H1 (cell line): ENCODE measurements around the gene CACNA2D1. TPM values are rescaled to one million over a fixed set of nuclear protein-coding genes. Genes with fewer than 3 reads are reported as not detected.

Source experiments
- CTCF ChIA-PET: fragments of 300-600 bp; sonication (Branson Sonifier 250); formaldehyde crosslinking; loops from one replicate; lab custom pipeline; 2021; ENCODE audit not compliant: partially characterized antibody; lab: Charles Lee
- POLR2A ChIA-PET: fragments of 300-600 bp; sonication (Branson Sonifier 250); formaldehyde crosslinking; loops from one replicate; lab custom pipeline; 2021; ENCODE audit warnings: inconsistent platforms; ENCODE audit not compliant: partially characterized antibody; lab: Charles Lee
- DNase-seq, 2 experiments: peaks; one replicate each; pipeline versions ENCODE4 v3.0.0 to v3.0.0-alpha.2; 2010 to 2022; ENCODE audit warnings: low spot score in 2 of 2, low read depth in 1 of 2, mixed read lengths in 1 of 2
- FAIRE-seq: peaks from 2 replicates; lab custom pipeline; 2011; peaks lifted over from hg19 to GRCh38; lab: Jason Lieb, UNC
- H2AFZ ChIP-seq: 2 replicates; pipeline ENCODE4 v1.8.1; 2012; ENCODE audit warnings: low read length, inconsistent platforms
- H2AK5ac ChIP-seq: 2 replicates; pipeline ENCODE4 v1.6.1; 2013; ENCODE audit warnings: low read depth, low read length
- H2BK120ac ChIP-seq: replicated peaks from 2 replicates; pipeline ENCODE3; 2013; ENCODE audit warnings: low read depth, low read length, inconsistent platforms
- H2BK12ac ChIP-seq: 2 replicates; pipeline ENCODE4 v1.6.1; 2013; ENCODE audit warnings: low read depth, low read length
- H2BK15ac ChIP-seq: 2 replicates; pipeline ENCODE4 v1.6.1; 2013; ENCODE audit warnings: low read length
- H2BK20ac ChIP-seq: 2 replicates; pipeline ENCODE4 v1.6.1; 2013; ENCODE audit warnings: low read length
- H2BK5ac ChIP-seq: 2 replicates; pipeline ENCODE4 v1.6.1; 2013; ENCODE audit warnings: low read depth, low read length
- H3K14ac ChIP-seq: 2 replicates; pipeline ENCODE4 v1.6.1; 2013; ENCODE audit warnings: inconsistent platforms; ENCODE audit not compliant: insufficient read length
- H3K18ac ChIP-seq: 2 replicates; pipeline ENCODE4 v1.6.1; 2013; ENCODE audit warnings: low read length; ENCODE audit errors: extremely low read depth
- H3K23ac ChIP-seq: 2 replicates; pipeline ENCODE4 v1.6.1; 2013; ENCODE audit warnings: inconsistent platforms; ENCODE audit not compliant: insufficient read length
- H3K23me2 ChIP-seq: 2 replicates; pipeline ENCODE4 v1.6.1; 2013; ENCODE audit warnings: low read depth, low read length
- H3K27ac ChIP-seq: 2 replicates; pipeline ENCODE4 v1.6.1; 2011; ENCODE audit warnings: low read depth, low read length, inconsistent platforms
- H3K27me3 ChIP-seq, 4 experiments: replicated peaks in 1 of 4; 1 replicate in 1 of 4; 2 replicates in 3 of 4; pipeline versions ENCODE4 v1.6.1 to v1.8.1; 2011 to 2013; ENCODE audit warnings: low read length in 3 of 4, mild to moderate bottlenecking in 3 of 4, inconsistent platforms in 2 of 4, mixed read lengths in 2 of 4, moderate library complexity in 1 of 4; ENCODE audit not compliant: control insufficient read depth in 3 of 4, insufficient read depth in 3 of 4; ENCODE audit errors: extremely low read depth in 1 of 4
- H3K36me3 ChIP-seq, 4 experiments: 2 replicates each; pipeline versions ENCODE4 v1.6.1 to v1.8.1; 2011 to 2013; ENCODE audit warnings: mild to moderate bottlenecking in 4 of 4, low read length in 3 of 4, moderate library complexity in 2 of 4, control low read depth in 1 of 4, inconsistent platforms in 1 of 4; ENCODE audit not compliant: insufficient read depth in 4 of 4, control insufficient read depth in 2 of 4
- H3K4ac ChIP-seq: replicated peaks from 2 replicates; pipeline ENCODE3; 2013; ENCODE audit warnings: low read length, low read depth, mixed read lengths, inconsistent platforms; ENCODE audit not compliant: insufficient read length
- H3K4me1 ChIP-seq, 4 experiments: replicated peaks in 1 of 4; 1 replicate in 1 of 4; 2 replicates in 3 of 4; pipeline versions ENCODE4 v1.6.1 to v1.8.1; 2011 to 2013; ENCODE audit warnings: low read length in 3 of 4, inconsistent platforms in 2 of 4, mixed read lengths in 1 of 4; ENCODE audit not compliant: insufficient read depth in 4 of 4, control insufficient read depth in 3 of 4
- H3K4me2 ChIP-seq, 2 experiments: 2 replicates each; pipeline versions ENCODE4 v1.6.1 to v1.8.1; 2011 to 2013; ENCODE audit warnings: low read depth in 2 of 2, low read length in 2 of 2, control low read depth in 1 of 2, inconsistent platforms in 1 of 2, mild to moderate bottlenecking in 1 of 2; ENCODE audit not compliant: insufficient read depth in 1 of 2
- H3K4me3 ChIP-seq, 4 experiments: fragments of 200-600, 300-600 bp in 1 of 4; sonication (generic), shearing (Covaris generic), sonication (Bioruptor Twin) in 1 of 4; 2 replicates each; pipeline versions ENCODE4 v1.5.1 to v1.8.1; 2011 to 2016; ENCODE audit warnings: low read length in 4 of 4, low read depth in 3 of 4, control low read depth in 2 of 4, inconsistent platforms in 2 of 4, mild to moderate bottlenecking in 2 of 4, mixed read lengths in 1 of 4, moderate library complexity in 1 of 4; ENCODE audit not compliant: insufficient read depth in 2 of 4; ENCODE audit errors: extremely low read depth in 1 of 4
- H3K56ac ChIP-seq: replicated peaks from 2 replicates; pipeline ENCODE3; 2013; ENCODE audit warnings: low read depth, mild to moderate bottlenecking, mixed read lengths, low read length, inconsistent platforms; ENCODE audit not compliant: insufficient read length
- H3K79me1 ChIP-seq: 2 replicates; pipeline ENCODE4 v1.6.1; 2013; ENCODE audit warnings: low read depth, low read length, control low read depth
- H3K79me2 ChIP-seq, 2 experiments: 2 replicates each; pipeline versions ENCODE4 v1.6.1 to v1.8.1; 2012 to 2013; ENCODE audit warnings: low read length in 2 of 2, mild to moderate bottlenecking in 2 of 2, inconsistent platforms in 1 of 2; ENCODE audit not compliant: insufficient read depth in 2 of 2, control insufficient read depth in 1 of 2
- H3K9ac ChIP-seq, 4 experiments: replicated peaks in 1 of 4; 1 replicate in 1 of 4; 2 replicates in 3 of 4; pipeline versions ENCODE4 v1.6.1 to v1.8.1; 2011 to 2013; ENCODE audit warnings: low read depth in 3 of 4, low read length in 3 of 4, control low read depth in 2 of 4, mild to moderate bottlenecking in 2 of 4, moderate library complexity in 2 of 4, inconsistent platforms in 1 of 4; ENCODE audit errors: extremely low read depth in 1 of 4
- H3K9me3 ChIP-seq, 2 experiments: 2 replicates each; pipeline versions ENCODE4 v1.6.1 to v1.8.1; 2012 to 2013; ENCODE audit warnings: mild to moderate bottlenecking in 2 of 2, moderate library complexity in 2 of 2, control low read depth in 1 of 2, inconsistent platforms in 1 of 2, low read depth in 1 of 2, low read length in 1 of 2, mixed read lengths in 1 of 2; ENCODE audit not compliant: insufficient read depth in 2 of 2
- H4K20me1 ChIP-seq, 2 experiments: replicated peaks in 1 of 2; 2 replicates each; pipeline versions ENCODE3 to v1.8.1; 2011 to 2013; ENCODE audit warnings: inconsistent platforms in 2 of 2, low read length in 2 of 2, mild to moderate bottlenecking in 1 of 2; ENCODE audit not compliant: insufficient read depth in 2 of 2, control insufficient read depth in 1 of 2
- H4K5ac ChIP-seq: 2 replicates; pipeline ENCODE4 v1.6.1; 2013; ENCODE audit warnings: low read length, low read depth, mixed read lengths, inconsistent platforms; ENCODE audit not compliant: insufficient read length
- H4K8ac ChIP-seq: 2 replicates; pipeline ENCODE4 v1.8.0; 2013; ENCODE audit warnings: mild to moderate bottlenecking, moderate library complexity, low read length, inconsistent platforms; ENCODE audit not compliant: insufficient read depth; ENCODE audit errors: extremely low read depth
- H4K91ac ChIP-seq: replicated peaks from 2 replicates; pipeline ENCODE3; 2013; ENCODE audit warnings: low read length, mixed read lengths, inconsistent platforms; ENCODE audit not compliant: insufficient read length
- BACH1 ChIP-seq: IDR thresholded peaks from 2 replicates; pipeline ENCODE4 v1.6.1; 2012; ENCODE audit warnings: low read length, improper control_type of control experiment
- BRCA1 ChIP-seq: IDR thresholded peaks from 2 replicates; pipeline ENCODE4 v1.6.1; 2012; ENCODE audit warnings: low read depth, low read length, improper control_type of control experiment
- CBX5 ChIP-seq: fragments of 300-800, 300-1000 bp; sonication (generic); IDR thresholded peaks from 2 replicates; pipeline ENCODE4 v1.7.1; 2016; ENCODE audit warnings: antibody characterized with exemption, low read length, low read depth
- CBX8 ChIP-seq: fragments of 300-800, 300-1000 bp; sonication (generic); IDR thresholded peaks from 2 replicates; pipeline ENCODE4 v1.7.1; 2016; ENCODE audit warnings: low read depth, low read length, borderline replicate concordance
- EZH2 ChIP-seq: fragments of 200-600 bp; sonication (generic); IDR thresholded peaks from 2 replicates; pipeline ENCODE4 v1.7.1; 2012; ENCODE audit warnings: low read depth, mild to moderate bottlenecking, moderate library complexity, low read length, inconsistent platforms; ENCODE audit not compliant: severe bottlenecking
- JUND ChIP-seq: IDR thresholded peaks from 2 replicates; pipeline ENCODE4 v1.6.1; 2011; ENCODE audit warnings: mild to moderate bottlenecking, improper control_type of control experiment, low read length
- SAP30 ChIP-seq: fragments of 300-600 bp; sonication (generic); IDR thresholded peaks from 2 replicates; pipeline ENCODE4 v1.7.1; 2012; ENCODE audit warnings: low read length, moderate library complexity, mild to moderate bottlenecking, inconsistent platforms; ENCODE audit not compliant: insufficient read depth, insufficient replicate concordance
- SP2 ChIP-seq: IDR thresholded peaks from 2 replicates; pipeline ENCODE4 v1.6.1; 2012; ENCODE audit warnings: mild to moderate bottlenecking, low read length, inconsistent platforms
- SP4 ChIP-seq: IDR thresholded peaks from 2 replicates; pipeline ENCODE4 v1.6.1; 2012; ENCODE audit warnings: low read length, inconsistent platforms
- WGBS, 2 experiments: shearing (Covaris generic) in 1 of 2; methylation state at CpG; one replicate each; pipeline versions ENCODE4 v1.1.6 to v1.1.7; 2013 to 2015; ENCODE audit warnings: low lambda C conversion rate in 2 of 2, mixed read lengths in 2 of 2, inconsistent platforms in 1 of 2, low coverage in 1 of 2, missing lambda C conversion rate in 1 of 2; ENCODE audit not compliant: insufficient replicate concordance in 2 of 2, insufficient coverage in 1 of 2, insufficient read length in 1 of 2; ENCODE audit errors: extremely low coverage in 1 of 2, missing lambda C conversion rate in 1 of 2; 5-methylcytosine and 5-hydroxymethylcytosine counted together
- polyA plus RNA-seq, 7 experiments: library from polyadenylated mRNA; depleted of rRNA in 3 of 7; stranded (reverse) in 5 of 7; unstranded in 2 of 7; fragments of >200 nt in 5 of 7; fragments of 200-250 nt in 2 of 7; gene quantifications; 1 replicate in 5 of 7; 2 replicates in 1 of 7; 4 replicates in 1 of 7; pipeline versions ENCODE4 v1.2.1 to v1.2.3, GENCODE V29; 2011 to 2013; ENCODE audit warnings: missing spikeins in 2 of 7, mixed read lengths in 2 of 7
- total RNA-seq: library from RNA; stranded (reverse); fragmentation: NEBNext Ultra II Directional; extraction: Animal tissue kit (Norgen Biotek cat#: 25700); gene quantifications from 2 replicates; pipeline ENCODE4 v1.2.1, GENCODE V29; 2021
- TF ChIP-seq, protein P1 (sequence below): IDR thresholded peaks from 2 replicates; pipeline ENCODE4 v1.6.1; 2012; ENCODE audit warnings: inconsistent platforms

The CACNA2D1 gene
- total and polyA plus RNA-seq, 2 of the 8 experiments (the other 6 are each of a cell fraction or from before 2014, with no cell fraction given): 4.3 to 27.3 TPM

DNA sequence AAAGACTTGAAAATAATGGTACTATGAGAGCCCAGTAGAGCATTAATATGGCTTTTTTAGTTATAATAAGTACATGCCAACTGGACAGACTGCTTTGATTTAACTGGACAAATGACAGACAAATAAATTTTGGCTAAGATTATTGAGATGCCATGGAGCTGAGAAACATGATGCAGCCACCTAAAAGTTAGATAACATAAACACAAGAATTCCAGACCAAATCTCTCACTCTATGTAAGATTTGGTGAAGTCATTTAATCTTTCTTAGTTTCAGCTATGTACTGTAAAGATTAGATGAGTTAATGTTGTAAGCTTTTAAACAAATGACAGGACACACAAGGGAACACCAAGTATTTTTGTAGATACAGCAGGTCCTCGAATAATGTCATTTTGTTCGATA is 118.2 kb downstream of the CACNA2D1 start:
- Histone ChIP-seq H3K4me2 (no peak overlapping the region), H3K27me3 (no peaks in the 10 kb centered on the region), H3K56ac (no peak overlapping the region), H2BK5ac (no peak overlapping the region), H3K79me2 (no peaks in the 10 kb centered on the region), H3K4ac (no peak overlapping the region), H3K79me1 (no peaks in the 10 kb centered on the region), H3K14ac (no peak overlapping the region), H3K23ac (no peak overlapping the region), H3K9ac (no peak overlapping the region), H3K9me3 (no peaks in the 10 kb centered on the region), H2BK20ac (no peak overlapping the region), H4K20me1 (no peaks in the 10 kb centered on the region), H3K27ac (no peak overlapping the region), H2AFZ (no peak overlapping the region), H3K4me1 (no peaks in the 10 kb centered on the region), H3K18ac (no peak overlapping the region), H2BK120ac (no peak overlapping the region), H3K23me2 (no peaks in the 10 kb centered on the region), H2BK15ac (no peak overlapping the region), H4K5ac (no peak overlapping the region), H3K4me3 (no peak overlapping the region), H4K8ac (no peak overlapping the region), H4K91ac (no peak overlapping the region), H3K36me3 (no peaks in the 10 kb centered on the region), H2AK5ac (no peak overlapping the region), H2BK12ac (no peak overlapping the region)
- FAIRE-seq (no peak), DNase-seq (no peak)
- ChIA-PET POLR2A (no interaction called here), CTCF (interaction anchor here (0.9 to 1.3 kb wide), 4 partner anchors 9 to 826 kb away, joined by 3 to 5 read pairs (median 3); no protein-coding TSS in a partner anchor)
- WGBS, 2 experiments: 100% methylated on average over 2 of the region's 2 CpGs; no CpG with 5 or more reads in 1 of the 2 experiments
- TF ChIP-seq EZH2 (no peak), SP4 (no peak), JUND (no peak), SAP30 (no peak), SP2 (no peak), BRCA1 (no peak), BACH1 (no peak), CBX5 (no peak), CBX8 (no peak)
- TF ChIP-seq, protein P1, sequence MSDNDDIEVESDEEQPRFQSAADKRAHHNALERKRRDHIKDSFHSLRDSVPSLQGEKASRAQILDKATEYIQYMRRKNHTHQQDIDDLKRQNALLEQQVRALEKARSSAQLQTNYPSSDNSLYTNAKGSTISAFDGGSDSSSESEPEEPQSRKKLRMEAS: no peak
